IMR-90 (cell line): Measurements from ENCODE around the gene FANCM. TPM values are rescaled to one million over a fixed set of nuclear protein-coding genes. Genes with fewer than 3 reads are reported as not detected.
"Not testable (repeated sequence)": the region's sequence is repeated elsewhere in the genome, so short reads cannot be mapped to it uniquely, and the experiment has no call there.

Experiments
- ATAC-seq: fragments of 200-7000 bp; cut with Tn5 transposase; 2 replicates; pipeline ENCODE4 v1.9.1; 2020; ENCODE audit warnings: low read depth, mild to moderate bottlenecking, moderate library complexity
- BruUV-seq: library from RNA; stranded (reverse); fragments of 400-500 nt; replicated peaks from 2 replicates; lab custom pipeline; 2021; lab: Mats Ljungman, UMichigan
- CTCF ChIA-PET: fragments of 300-600 bp; formaldehyde crosslinking; extraction: SDS; loops from one replicate; lab custom pipeline; 2021; ENCODE audit warnings: antibody characterized with exemption; lab: Yijun Ruan, JAX
- POLR2A ChIA-PET: fragments of 300-600 bp; sonication (Branson Sonifier 250); formaldehyde crosslinking; loops from one replicate; lab custom pipeline; 2022; ENCODE audit warnings: antibody characterized with exemption; ENCODE audit not compliant: unreplicated experiment; lab: Charles Lee
- DNase-seq: peaks from one replicate; pipeline ENCODE4 v3.0.0; 2013
- H2AFZ ChIP-seq: replicated peaks from 2 replicates; pipeline ENCODE3; 2013; ENCODE audit warnings: low read length, mild to moderate bottlenecking; ENCODE audit not compliant: poor library complexity
- H2AK5ac ChIP-seq: 2 replicates; pipeline ENCODE4 v1.6.1; 2013; ENCODE audit warnings: low read depth, low read length, inconsistent platforms
- H2AK9ac ChIP-seq: replicated peaks from 2 replicates; pipeline ENCODE3; 2013; ENCODE audit warnings: mild to moderate bottlenecking, low read depth, low read length, moderate library complexity; ENCODE audit not compliant: poor library complexity
- H2BK120ac ChIP-seq: 2 replicates; pipeline ENCODE4 v1.6.1; 2013; ENCODE audit warnings: low read depth, low read length, inconsistent platforms
- H2BK15ac ChIP-seq: 3 replicates; pipeline ENCODE4 v1.6.1; 2013; ENCODE audit warnings: low read depth, low read length, inconsistent platforms
- H2BK20ac ChIP-seq: 2 replicates; pipeline ENCODE4 v1.6.1; 2013; ENCODE audit warnings: low read depth, mild to moderate bottlenecking, inconsistent platforms, low read length, moderate library complexity
- H2BK5ac ChIP-seq: 2 replicates; pipeline ENCODE4 v1.6.1; 2013; ENCODE audit warnings: mild to moderate bottlenecking, low read depth, low read length, inconsistent platforms; ENCODE audit not compliant: poor library complexity, severe bottlenecking
- H3K14ac ChIP-seq: replicated peaks from 2 replicates; pipeline ENCODE4 v1.6.1; 2013; ENCODE audit warnings: low read depth, low read length, inconsistent platforms
- H3K18ac ChIP-seq: 2 replicates; pipeline ENCODE4 v1.6.1; 2013; ENCODE audit warnings: low read depth, low read length, control low read depth
- H3K23ac ChIP-seq: 2 replicates; pipeline ENCODE4 v1.6.1; 2013; ENCODE audit warnings: low read depth, low read length, inconsistent platforms
- H3K27ac ChIP-seq: 2 replicates; pipeline ENCODE4 v1.5.1; 2013; ENCODE audit warnings: mild to moderate bottlenecking, control low read depth, low read length; ENCODE audit not compliant: insufficient read depth
- H3K27me3 ChIP-seq: 2 replicates; pipeline ENCODE4 v1.6.1; 2013; ENCODE audit warnings: low read length; ENCODE audit not compliant: control insufficient read depth, insufficient read depth
- H3K36me3 ChIP-seq: 2 replicates; pipeline ENCODE4 v1.6.1; 2013; ENCODE audit warnings: low read length, mixed read lengths; ENCODE audit not compliant: control insufficient read depth, insufficient read depth
- H3K4ac ChIP-seq: 2 replicates; pipeline ENCODE4 v1.6.1; 2013; ENCODE audit warnings: low read depth, low read length, inconsistent platforms
- H3K4me1 ChIP-seq: 2 replicates; pipeline ENCODE4 v1.6.1; 2013; ENCODE audit warnings: low read length, mixed read lengths; ENCODE audit not compliant: control insufficient read depth, insufficient read depth
- H3K4me2 ChIP-seq: 2 replicates; pipeline ENCODE4 v1.6.1; 2013; ENCODE audit warnings: low read depth, mild to moderate bottlenecking, control low read depth, low read length, moderate library complexity
- H3K4me3 ChIP-seq: 2 replicates; pipeline ENCODE4 v1.5.1; 2013; ENCODE audit warnings: low read depth, mild to moderate bottlenecking, control low read depth, low read length, moderate library complexity; ENCODE audit not compliant: insufficient read depth
- H3K56ac ChIP-seq: 2 replicates; pipeline ENCODE4 v1.6.1; 2013; ENCODE audit warnings: low read length, inconsistent platforms; ENCODE audit not compliant: insufficient read depth; ENCODE audit errors: extremely low read depth
- H3K79me1 ChIP-seq, 2 experiments: 2 replicates each; pipeline ENCODE4 v1.6.1; 2013; ENCODE audit warnings: low read length in 2 of 2, inconsistent platforms in 1 of 2, low read depth in 1 of 2
- H3K9ac ChIP-seq: 2 replicates; pipeline ENCODE4 v1.6.1; 2013; ENCODE audit warnings: low read depth, low read length, control low read depth
- H3K9me1 ChIP-seq: 2 replicates; pipeline ENCODE4 v1.6.1; 2013; ENCODE audit warnings: low read length, inconsistent platforms; ENCODE audit not compliant: insufficient read depth
- H3K9me3 ChIP-seq: 2 replicates; pipeline ENCODE4 v1.6.1; 2013; ENCODE audit warnings: low read length; ENCODE audit not compliant: control insufficient read depth, insufficient read depth
- H4K20me1 ChIP-seq: 2 replicates; pipeline ENCODE4 v1.6.1; 2013; ENCODE audit warnings: low read length, inconsistent platforms; ENCODE audit not compliant: insufficient read depth
- H4K5ac ChIP-seq: 2 replicates; pipeline ENCODE4 v1.6.1; 2013; ENCODE audit warnings: mild to moderate bottlenecking, low read depth, low read length, control low read depth
- H4K8ac ChIP-seq, 2 experiments: 2 replicates each; pipeline ENCODE4 v1.6.1; 2013; ENCODE audit warnings: low read depth in 2 of 2, low read length in 2 of 2, control low read depth in 1 of 2, inconsistent platforms in 1 of 2
- H4K91ac ChIP-seq: 2 replicates; pipeline ENCODE4 v1.6.1; 2013; ENCODE audit warnings: low read depth, low read length, inconsistent platforms; ENCODE audit not compliant: insufficient read depth
- WGBS, 2 experiments: methylation state at CpG; one replicate each; pipeline versions ENCODE4 v1.1.5 to v1.1.7; 2013; ENCODE audit warnings: missing lambda C conversion rate in 2 of 2; ENCODE audit not compliant: insufficient read length in 1 of 2; ENCODE audit errors: extremely low coverage in 2 of 2; 5-methylcytosine and 5-hydroxymethylcytosine counted together
- dilution Hi-C: fragments of 300-500 bp; cut with HindIII; formaldehyde crosslinking; loops from one replicate; pipeline ENCODE4 v1.14.3; 2018; ENCODE audit warnings: low sequenced_read_pairs; ENCODE audit not compliant: unreplicated experiment
- in situ Hi-C: fragments of 300-500 bp; cut with MboI; formaldehyde crosslinking; loops from 3 replicates; pipeline ENCODE4 v1.14.3; 2019; ENCODE audit warnings: low sequenced_read_pairs, inconsistent platforms, mixed read lengths
- intact Hi-C: fragments of 100-400 bp; cut with micrococcal nuclease; formaldehyde crosslinking; loops from 2 replicates; pipeline ENCODE4 v1.10.0; 2022
- polyA plus RNA-seq, 3 experiments: library from polyadenylated mRNA; depleted of rRNA; stranded (reverse); fragments of >200 nt; gene quantifications; 2 replicates each; pipeline ENCODE4 v1.2.3, GENCODE V29; 2012; ENCODE audit warnings: low replicate concordance in 1 of 3
- total RNA-seq: library from RNA; depleted of rRNA; stranded (reverse); fragments of >200 nt; gene quantifications from 2 replicates; pipeline ENCODE4 v1.2.3, GENCODE V29; 2012

Gene FANCM
- total and polyA plus RNA-seq, 2 of the 4 experiments (the other 2 are of a cell fraction), result 1.7 to 7.0 TPM

- H2BK5ac ChIP-seq, H3K4me1 ChIP-seq, POLR2A ChIA-PET, H4K5ac ChIP-seq, BruUV-seq, H2AK9ac ChIP-seq, H2BK120ac ChIP-seq, dilution Hi-C loops, H3K36me3 ChIP-seq, H3K9me1 ChIP-seq, DNase-seq, H3K9ac ChIP-seq, H3K18ac ChIP-seq, CTCF ChIA-PET, H2BK15ac ChIP-seq, H3K4me3 ChIP-seq, H2AK5ac ChIP-seq, H4K20me1 ChIP-seq, H3K4me2 ChIP-seq, ATAC-seq, H3K9me3 ChIP-seq, in situ Hi-C loops, H4K8ac ChIP-seq, H3K23ac ChIP-seq, H4K91ac ChIP-seq, H3K27ac ChIP-seq, H3K79me1 ChIP-seq, intact Hi-C loops, H3K4ac ChIP-seq, H2BK20ac ChIP-seq, H3K27me3 ChIP-seq, H2AFZ ChIP-seq, H3K14ac ChIP-seq, H3K56ac ChIP-seq: not testable (repeated sequence)
- no CpG with 5 or more reads among the region's 1 CpG for WGBS, 2 experiments
Measured at GRCh38 chr14:45213716-45214115, 78.0 kb downstream of the FANCM start.

GRCh38 chr14:45214341-45214740 is 78.6 kb downstream of the FANCM start:
- H3K14ac ChIP-seq, H2BK5ac ChIP-seq, H2AK5ac ChIP-seq, H3K4me1 ChIP-seq, dilution Hi-C loops, in situ Hi-C loops, H3K18ac ChIP-seq, H4K20me1 ChIP-seq, ATAC-seq, H2BK20ac ChIP-seq, H2AFZ ChIP-seq, H3K4ac ChIP-seq, H3K27ac ChIP-seq, H2BK120ac ChIP-seq, BruUV-seq, H3K9me1 ChIP-seq, H4K5ac ChIP-seq, POLR2A ChIA-PET, H3K36me3 ChIP-seq, H3K9me3 ChIP-seq, H4K91ac ChIP-seq, intact Hi-C loops, H3K4me2 ChIP-seq, H3K56ac ChIP-seq, H3K79me1 ChIP-seq, H3K23ac ChIP-seq, DNase-seq, H4K8ac ChIP-seq, H3K27me3 ChIP-seq, H3K4me3 ChIP-seq, H2AK9ac ChIP-seq, H3K9ac ChIP-seq, H2BK15ac ChIP-seq: not testable (repeated sequence)
- WGBS, 2 experiments, result no CpG with 5 or more reads among the region's 6 CpGs
- CTCF ChIA-PET, result interaction anchor here (0.6 kb wide), 1 partner anchor 20 kb away, joined by 3 read pairs; no protein-coding TSS in a partner anchor
